ENCODE data around the gene TTC39B.

TTC39B gene

DNA sequence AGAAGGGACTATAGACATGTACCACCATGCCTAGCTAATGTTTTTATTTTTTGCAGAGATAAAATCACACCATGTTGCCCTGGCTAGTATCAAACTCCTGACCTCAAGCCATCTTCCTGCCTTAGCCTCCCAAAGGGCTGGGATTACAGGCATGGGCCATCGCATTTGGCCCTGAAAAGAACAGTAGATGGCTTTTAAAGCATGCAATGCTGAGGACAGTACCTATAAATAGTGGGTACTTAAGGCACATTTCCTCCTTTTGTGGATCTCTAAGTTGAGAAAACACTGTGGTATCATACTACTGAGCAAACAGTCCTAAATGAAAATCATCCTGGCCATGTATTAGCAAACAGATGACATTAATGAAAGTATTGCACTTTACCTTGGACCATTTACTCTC is 119.4 kb downstream of the TTC39B start:
- DNase-seq (ENCODE audit: extremely low read depth in 1 of 2, low read depth in 1 of 2) = no peak

DNA sequence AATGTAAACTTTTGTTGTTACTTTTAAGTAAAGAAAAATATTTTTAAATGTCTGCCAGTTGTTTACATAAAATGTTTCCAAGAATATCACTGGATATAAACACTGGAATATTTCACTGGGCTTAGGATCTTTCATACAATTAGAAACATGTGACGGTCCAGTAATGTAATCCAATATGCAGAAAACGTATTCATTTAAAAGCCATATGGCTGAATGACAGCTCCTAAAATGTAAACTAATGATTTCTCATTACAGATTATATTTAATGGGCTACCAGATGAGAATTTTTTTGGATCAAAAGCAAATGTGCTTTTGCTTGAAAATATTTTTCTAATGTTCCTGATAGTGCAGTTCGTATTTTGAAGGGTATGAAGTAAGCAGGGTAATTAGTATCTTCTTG is 124.3 kb downstream of the TTC39B start:
- DNase-seq (ENCODE audit: extremely low read depth in 1 of 2, low read depth in 1 of 2) = no peak

DNA sequence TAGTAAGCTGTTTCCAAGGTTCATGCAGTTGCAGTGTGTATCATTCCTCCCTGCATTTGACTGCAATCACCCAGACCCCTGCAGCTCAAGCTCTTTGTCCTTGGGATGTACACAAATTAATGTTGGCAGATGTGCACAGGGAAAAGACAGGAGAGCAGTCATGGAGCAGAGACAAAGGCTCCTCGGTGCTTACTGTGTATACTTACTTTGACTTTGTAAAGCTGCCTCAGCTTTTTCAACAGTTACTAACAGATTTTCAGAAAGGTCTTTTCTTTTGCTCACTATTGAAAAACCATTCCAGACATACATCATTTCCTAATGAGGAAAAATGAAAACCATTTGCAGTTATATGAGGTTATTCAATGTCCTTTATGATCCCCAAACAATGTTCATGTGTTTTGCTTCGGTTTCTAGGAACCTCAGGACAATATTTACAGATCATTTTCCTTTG is 124.9 kb downstream of the TTC39B start:
- no peak for DNase-seq (ENCODE audit: extremely low read depth in 1 of 2, low read depth in 1 of 2)

DNA sequence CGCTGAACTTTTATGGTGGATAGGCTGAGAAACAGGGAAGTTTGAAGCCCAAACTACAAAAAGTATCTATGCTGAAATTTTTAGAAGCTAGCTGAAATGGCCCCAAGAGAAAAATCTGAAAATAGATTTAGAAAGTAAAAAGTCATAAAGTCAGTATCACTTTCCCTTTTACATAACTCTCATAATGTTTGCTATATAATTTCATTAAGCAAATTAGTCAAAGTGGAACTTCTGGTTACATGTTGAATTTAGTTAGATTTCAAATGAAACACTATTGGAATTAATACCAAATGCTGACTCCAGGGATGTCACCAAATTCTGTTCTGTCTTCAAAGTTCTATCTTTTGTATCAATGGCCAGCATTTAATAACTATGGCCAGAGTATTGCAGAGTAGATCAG is 126.9 kb downstream of the TTC39B start:
- no peak for DNase-seq (ENCODE audit: extremely low read depth in 1 of 2, low read depth in 1 of 2)

DNA sequence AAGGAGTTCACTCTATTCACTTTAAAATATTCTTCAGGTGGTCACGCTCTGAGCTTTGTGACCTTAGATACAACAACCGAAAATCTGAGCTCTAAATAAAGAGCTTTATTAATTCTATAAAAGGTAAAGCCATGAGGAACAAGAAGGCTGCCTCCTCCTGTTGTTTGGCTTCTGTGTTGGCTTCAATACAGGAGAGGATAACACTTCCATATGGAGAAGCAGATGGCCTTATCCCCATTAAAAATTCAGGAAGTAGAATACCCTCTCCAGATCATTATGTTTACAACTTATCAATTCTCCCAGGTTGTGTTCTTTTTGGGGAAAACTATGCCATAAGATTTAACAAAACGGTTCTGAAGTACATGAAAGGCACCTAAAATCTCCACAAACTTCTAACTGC is 128.4 kb downstream of the TTC39B start:
- no peak for DNase-seq (ENCODE audit: extremely low read depth in 1 of 2, low read depth in 1 of 2)

DNA sequence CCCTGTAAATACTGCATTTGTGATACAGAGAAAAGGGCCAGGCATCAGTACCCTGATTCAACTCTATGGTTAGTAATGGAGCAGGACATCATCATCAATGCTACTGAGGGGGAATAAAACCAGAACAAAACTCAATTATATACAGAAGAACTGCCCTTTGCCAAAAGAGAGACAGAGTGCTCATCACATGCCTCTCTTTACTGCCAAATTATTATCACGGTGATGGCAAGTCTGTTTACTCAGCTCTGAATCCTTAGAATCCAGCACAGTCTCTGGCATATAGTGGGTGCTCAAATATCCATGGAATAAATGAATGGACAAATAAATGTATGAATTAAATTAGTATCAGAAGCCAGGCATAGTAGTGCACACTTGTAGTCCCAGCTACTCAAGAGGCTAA is 130.2 kb downstream of the TTC39B start:
- DNase-seq (ENCODE audit: extremely low read depth in 1 of 2, low read depth in 1 of 2) = no peak

DNA sequence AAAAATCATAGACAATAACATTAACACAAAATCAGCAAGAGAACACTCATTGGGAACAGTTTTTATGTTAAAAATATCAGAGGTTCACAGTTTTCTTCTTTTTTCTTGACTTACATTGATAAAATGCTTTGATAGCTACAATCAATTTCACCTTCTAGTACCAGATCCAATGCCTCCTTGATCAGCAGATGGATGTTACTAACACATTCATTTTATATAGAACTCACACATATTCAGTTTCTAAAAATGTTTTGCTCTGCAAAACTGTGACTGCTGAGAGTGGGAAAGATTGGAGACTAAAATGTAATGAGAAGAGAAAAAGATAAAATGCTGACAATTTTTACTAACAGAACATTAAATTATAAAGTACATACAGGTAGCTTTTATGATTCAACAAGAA is 143.1 kb downstream of the TTC39B start:
- no peak for DNase-seq (ENCODE audit: extremely low read depth in 1 of 2, low read depth in 1 of 2)

DNA sequence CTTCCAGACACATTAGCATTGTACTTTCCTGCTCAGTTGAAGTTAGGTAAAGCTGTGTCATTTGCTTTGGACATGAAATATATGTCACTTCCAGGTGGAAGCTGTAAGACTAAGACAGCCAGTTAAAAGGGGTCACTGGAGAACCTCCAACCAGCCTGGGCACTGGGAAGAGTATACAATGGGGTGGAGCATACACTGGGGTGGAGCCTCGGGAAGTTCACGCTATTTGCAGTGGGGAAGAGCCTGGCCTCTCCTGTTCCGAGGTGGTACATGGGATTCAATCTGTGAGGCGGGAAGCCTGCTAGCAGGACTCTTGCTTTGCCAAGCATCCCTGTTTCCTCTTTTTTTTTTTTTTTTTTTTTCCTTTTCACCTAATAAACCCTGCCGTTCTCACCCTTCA is 145.3 kb downstream of the TTC39B start:
- no peak for DNase-seq (ENCODE audit: extremely low read depth in 1 of 2, low read depth in 1 of 2)

DNA sequence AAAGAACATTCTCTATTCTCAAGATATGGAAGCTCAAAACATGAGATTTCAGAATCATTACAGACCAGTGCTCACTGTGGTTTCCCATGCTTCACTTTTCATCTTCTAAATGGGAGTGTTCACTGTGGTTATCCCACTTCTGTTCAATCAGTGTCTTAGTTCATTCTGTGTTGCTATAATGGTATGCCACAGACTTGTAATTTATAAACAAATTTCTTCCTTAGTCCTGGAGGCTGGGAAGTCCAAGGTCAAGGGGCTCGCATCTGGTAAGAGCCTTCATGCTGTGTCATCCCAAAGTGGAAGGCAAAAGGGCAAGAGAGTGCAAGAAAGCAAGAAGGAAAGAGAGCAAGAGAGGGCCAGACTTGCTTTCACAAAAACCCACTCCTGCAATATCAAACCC is 146.3 kb downstream of the TTC39B start:
- DNase-seq (ENCODE audit: extremely low read depth in 1 of 2, low read depth in 1 of 2) = no peak

DNA sequence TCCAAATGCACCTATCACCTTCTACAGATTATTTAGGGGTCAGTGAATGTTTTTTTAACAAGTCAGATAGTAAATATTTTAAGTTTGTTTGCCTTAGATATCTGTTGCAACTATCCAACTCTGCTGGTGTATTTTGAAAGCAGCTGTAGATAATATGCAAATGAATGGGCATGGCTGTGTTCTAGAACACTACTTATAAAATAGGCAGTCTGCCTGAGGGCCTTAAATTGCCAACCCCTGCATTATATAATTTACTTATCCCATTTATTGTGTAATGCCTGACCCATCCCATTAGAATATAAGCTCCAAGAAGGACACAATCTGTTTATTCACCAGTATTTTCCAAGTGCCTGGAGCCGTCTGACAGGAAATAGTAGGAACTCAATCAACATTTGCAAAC is 149.0 kb downstream of the TTC39B start:
- no peak for DNase-seq (ENCODE audit: extremely low read depth in 1 of 2, low read depth in 1 of 2)

DNA sequence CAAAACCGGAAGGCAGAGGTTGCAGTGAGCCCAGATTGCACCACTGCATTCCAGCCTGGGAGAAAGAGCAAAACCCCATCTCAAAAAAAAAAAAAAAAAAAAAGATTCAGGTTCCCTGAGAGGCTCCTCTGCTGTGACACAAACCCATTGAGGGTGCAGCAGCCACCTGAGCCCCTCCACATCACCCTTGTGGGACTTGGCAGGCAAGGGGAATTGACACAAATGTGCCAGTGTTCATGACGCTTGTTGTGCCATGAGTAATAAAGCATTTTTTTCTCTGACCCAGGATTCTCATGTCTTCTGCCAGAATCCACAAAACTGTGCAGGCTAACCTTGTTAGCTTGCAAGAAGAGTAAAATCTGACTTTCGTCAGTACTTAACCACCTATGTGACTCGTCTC is 149.6 kb downstream of the TTC39B start:
- DNase-seq (ENCODE audit: extremely low read depth in 1 of 2, low read depth in 1 of 2) = no peak

DNA sequence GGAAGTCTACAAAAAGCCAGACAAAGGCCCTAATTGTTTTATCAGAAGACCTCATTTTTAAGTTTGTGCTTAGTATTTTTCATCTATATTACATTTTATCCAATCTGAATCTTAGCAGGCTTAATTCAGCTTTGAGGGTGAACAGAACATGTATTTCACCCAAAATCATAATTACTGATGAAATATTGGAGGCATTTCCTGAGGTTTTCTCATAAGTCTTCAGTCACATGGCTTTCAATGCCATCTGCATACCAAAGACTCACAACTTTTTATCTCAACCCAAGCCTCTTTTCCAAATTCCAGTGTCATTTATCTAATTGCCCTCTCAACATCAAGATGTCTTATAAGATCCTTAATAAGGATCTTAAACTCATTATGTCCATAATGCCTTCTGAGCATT is 150.8 kb downstream of the TTC39B start:
- no peak for DNase-seq (ENCODE audit: extremely low read depth in 1 of 2, low read depth in 1 of 2)

DNA sequence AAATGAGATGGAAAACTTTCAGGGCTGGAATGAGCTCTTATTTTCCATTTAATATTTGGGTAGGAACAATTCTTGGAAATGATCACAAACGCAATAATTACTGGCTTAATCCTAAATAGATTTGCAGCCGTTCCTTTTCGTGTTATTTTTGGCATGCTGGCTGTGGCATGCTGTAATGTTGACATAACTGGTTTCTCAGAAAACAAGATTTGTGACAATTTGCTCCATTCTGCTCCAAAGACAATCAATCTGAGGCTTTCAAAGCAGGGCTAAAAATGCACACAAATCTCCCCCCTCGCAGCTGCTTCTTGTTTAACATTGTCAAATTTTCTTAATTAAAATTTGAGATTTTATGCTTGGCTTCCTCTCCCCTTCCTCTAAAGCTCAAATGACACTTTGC is 151.2 kb downstream of the TTC39B start:
- DNase-seq (ENCODE audit: extremely low read depth in 1 of 2, low read depth in 1 of 2) = no peak

DNA sequence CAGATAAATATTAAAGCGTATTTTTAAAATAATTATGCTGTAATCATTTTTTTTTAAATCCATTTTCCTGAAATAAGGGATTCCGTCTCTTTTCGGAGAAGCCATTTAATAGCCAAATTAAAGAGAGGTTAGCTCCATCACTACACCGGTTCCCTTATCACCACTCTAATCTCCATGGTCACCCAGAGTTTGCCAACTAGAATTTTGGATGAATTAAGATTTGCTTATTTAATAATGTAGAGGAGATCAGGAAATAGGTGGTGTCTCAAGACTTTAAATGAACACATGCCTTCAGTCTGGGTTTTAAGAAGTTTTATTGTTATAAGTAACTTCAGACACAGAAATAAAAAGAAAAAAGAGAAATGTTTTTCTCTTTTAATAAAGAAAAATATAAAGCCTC is 151.7 kb downstream of the TTC39B start:
- DNase-seq (ENCODE audit: extremely low read depth in 1 of 2, low read depth in 1 of 2) = no peak

DNA sequence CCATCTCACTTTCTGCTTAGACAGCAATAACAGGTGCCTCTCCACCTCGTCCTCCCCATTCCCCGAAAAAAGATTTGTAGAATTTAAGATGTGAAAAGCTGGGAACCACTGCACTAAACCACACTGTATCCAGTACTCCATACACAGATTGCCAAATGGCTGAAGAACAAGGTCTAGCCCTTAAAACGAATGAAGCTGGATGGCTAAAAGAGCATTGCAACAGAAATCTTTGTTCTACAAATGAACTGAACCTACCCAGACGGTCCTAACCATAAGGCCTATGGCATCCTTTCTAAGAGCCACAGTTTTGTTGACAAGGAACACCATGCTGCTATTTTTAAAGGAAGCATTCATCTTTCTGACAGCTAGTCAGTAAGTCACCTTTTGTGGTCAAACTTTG is 152.3 kb downstream of the TTC39B start:
- DNase-seq (ENCODE audit: extremely low read depth in 1 of 2, low read depth in 1 of 2) = no peak

DNA sequence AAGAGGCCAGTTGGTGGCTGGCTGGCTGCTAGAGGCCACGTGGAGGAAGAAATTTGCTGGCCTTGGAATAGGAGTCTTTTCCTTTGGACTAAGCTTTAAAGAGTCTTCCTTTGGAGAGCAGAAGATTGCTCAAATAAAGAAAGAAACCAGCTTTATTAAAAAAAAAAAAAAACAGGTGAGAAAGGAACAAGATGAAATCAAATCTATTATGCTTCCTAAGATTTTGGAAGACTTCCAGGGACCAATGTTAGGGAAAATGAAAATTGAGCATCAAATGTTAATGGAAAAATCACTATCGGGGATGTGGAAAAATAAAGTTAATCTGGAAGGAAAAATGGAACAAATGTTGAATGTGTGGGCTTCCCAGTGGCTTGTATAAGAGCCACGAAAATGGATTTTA is 153.1 kb downstream of the TTC39B start:
- DNase-seq (ENCODE audit: extremely low read depth in 1 of 2, low read depth in 1 of 2) = no peak

DNA sequence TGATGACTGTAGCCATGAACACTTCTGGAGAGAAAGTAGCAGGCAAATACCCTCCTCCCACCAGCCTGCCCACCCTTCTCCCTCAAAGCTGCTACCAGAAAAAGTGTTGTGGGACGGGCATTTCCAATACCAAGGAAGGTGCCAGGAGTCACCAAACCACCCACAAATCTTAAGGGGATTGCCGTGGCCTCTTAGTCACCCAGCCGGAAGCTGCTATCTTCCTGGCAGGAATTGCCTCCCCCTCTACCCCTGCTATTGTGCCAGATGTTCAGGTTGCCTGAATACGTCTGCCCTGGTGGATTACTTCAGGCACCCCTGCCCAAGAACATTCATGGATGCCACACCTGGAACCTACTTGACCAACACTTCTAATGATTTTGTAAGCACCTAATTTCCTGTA is 156.1 kb downstream of the TTC39B start:
- no peak for DNase-seq (ENCODE audit: extremely low read depth in 1 of 2, low read depth in 1 of 2)

DNA sequence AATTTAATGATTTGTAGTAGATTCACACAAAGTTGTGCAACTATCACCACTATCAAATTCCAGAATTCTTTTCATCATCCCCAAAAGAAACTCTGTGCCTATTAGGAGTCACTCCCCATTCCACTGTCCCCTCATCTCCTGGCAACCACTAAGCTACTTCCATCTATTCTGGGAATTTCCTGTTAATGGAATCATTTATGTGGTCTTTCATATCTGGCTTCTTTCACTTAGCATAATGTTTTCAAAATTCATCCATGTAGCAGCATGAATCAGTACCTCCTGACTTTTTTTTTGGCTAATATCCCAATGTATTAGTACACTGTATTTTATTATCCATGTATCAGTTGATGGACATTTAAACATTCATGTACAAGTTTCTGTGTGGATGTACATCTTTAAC is 157.6 kb downstream of the TTC39B start:
- DNase-seq (ENCODE audit: extremely low read depth in 1 of 2, low read depth in 1 of 2) = no peak

DNA sequence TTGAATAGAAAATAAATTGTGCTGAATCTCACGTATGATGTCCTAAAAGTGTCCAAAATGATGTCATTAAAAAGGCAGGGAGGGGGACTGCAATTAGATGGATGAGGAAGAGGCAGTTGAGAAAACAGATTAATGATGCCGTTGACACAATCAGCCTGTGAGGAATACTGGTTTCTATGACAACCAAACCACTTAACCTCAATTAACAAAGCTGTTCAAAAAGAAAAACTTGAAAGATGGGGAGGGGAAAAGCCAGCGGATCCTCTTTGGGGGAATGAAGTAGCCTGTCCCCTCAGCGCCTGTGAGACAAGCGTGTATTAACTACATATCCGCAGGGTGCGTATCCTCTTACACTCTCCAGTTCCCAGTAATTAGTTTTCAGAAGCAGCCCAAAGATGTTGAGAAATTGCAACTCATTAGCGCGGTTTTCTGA is 160.7 kb downstream of the TTC39B start:
- no peak for DNase-seq (ENCODE audit: extremely low read depth in 1 of 2, low read depth in 1 of 2)

DNA sequence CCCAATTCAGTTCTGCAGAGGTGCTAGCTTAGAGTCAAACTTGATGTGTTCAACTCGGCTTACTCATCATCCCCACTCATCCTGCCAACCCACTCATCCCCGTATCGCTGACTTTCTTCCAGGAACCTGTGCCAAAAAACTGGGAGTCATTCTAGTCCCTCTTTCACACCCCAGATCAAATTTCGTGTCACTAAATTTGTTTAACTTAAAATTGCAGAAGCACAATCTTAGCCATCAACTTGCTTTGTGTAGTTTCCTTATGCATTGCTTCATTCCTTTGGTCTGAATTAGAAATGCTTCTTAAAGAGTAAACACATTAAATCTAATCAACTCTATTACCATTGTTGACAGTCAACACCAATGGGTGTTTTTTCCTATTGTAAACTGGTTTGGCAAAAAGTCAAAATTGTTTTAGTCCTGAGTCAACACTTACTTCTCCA is 162.4 kb downstream of the TTC39B start:
- no peak for DNase-seq (ENCODE audit: extremely low read depth in 1 of 2, low read depth in 1 of 2)

DNA sequence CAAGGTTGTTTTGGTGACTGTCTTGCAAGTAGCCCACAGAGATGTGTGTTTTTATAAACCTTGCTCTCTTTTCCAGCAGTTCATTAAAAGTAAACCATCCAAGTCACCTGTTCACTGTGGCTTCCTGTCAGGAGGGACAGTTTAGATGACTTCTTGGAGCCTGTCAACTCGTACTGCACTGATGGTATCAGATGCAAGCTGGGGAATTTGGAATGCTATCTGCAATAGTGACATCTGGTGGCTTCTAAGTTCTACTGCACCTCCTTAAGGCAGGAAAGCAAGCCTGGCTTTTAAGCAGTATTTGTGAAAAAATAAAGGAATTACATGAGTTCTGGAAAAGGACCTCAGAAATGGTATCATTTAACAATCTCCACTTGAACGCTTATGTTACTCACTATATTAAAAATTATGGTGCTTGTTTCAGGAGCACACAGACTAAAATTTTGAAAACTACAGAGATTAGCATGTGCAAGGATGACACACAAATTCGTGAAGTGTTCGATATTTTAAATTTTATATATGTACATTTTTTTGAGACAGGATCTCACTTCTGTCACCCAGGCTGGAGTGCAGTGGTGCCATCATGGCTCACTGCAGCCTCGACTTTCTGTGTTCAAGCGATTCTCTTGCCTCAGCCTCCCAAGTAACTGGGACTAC is 164.0 kb downstream of the TTC39B start:
- no peak for DNase-seq (ENCODE audit: extremely low read depth in 1 of 2, low read depth in 1 of 2)

DNA sequence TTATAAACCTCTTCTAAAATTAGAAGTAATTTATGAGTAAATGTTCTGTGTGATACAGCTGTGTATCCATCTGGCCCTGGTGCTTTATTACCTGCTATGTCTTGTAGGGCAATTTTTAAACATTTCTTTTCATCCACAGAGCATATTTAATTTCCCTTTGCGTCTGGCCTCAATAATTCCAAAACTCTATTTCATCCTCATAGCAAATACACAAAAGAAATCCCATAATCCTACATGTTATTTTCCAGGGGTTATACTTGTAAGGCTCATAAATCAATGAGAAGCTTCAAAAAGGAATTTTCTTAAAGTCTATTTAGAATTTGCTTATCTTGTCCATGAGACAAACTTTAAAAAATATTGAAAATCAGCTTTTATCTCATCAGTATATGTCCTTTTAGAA is 167.0 kb downstream of the TTC39B start:
- no peak for DNase-seq (ENCODE audit: extremely low read depth in 1 of 2, low read depth in 1 of 2)

DNA sequence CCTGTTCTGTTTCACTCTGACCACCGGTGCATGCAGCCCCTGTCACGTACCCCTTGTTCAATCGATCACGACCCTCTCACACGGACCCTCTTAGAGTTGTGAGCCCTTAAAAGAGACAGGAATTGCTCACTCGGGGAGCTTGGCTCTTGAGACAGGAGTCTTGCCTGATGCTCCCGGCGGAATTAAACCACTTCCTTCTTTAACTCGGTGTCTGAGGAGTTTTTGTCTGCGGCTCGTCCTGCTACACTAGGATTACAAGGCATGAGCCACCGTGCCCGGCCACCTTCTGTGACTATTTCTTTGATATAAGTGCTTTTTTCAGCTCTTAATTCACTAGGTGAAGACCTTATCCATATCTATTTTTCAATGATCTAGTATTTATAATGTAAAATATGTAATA is 167.5 kb downstream of the TTC39B start:
- no peak for DNase-seq (ENCODE audit: extremely low read depth in 1 of 2, low read depth in 1 of 2)

DNA sequence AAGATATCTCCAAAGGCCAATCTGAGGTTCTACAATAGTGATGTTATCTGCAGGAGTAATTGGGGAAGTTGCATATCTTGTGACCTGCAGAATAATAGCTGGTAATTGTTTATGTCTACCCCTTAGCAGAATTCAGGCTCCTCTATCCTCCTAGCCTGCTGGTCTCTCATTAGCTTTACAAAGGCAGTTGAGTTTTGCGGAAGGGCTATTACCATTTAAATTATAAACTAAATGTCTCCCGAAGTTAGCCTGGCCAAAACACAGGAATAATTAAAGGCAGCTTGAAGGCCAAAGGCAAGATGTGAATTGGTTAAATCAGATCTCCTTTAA is 168.7 kb downstream of the TTC39B start:
- no peak for DNase-seq (ENCODE audit: extremely low read depth in 1 of 2, low read depth in 1 of 2)

All from stimulated activated CD8-positive, alpha-beta memory T cell treated with anti-CD3 and anti-CD28 coated beads, Interleukin-7, amount 100 ng/mL, for 48 hours (primary cell).